ENCODE results near the gene SLC25A6.
"Not testable (repeated sequence)": the region's sequence is repeated elsewhere in the genome, so short reads cannot be mapped to it uniquely, and the experiment has no call there.

Gene SLC25A6

DNA sequence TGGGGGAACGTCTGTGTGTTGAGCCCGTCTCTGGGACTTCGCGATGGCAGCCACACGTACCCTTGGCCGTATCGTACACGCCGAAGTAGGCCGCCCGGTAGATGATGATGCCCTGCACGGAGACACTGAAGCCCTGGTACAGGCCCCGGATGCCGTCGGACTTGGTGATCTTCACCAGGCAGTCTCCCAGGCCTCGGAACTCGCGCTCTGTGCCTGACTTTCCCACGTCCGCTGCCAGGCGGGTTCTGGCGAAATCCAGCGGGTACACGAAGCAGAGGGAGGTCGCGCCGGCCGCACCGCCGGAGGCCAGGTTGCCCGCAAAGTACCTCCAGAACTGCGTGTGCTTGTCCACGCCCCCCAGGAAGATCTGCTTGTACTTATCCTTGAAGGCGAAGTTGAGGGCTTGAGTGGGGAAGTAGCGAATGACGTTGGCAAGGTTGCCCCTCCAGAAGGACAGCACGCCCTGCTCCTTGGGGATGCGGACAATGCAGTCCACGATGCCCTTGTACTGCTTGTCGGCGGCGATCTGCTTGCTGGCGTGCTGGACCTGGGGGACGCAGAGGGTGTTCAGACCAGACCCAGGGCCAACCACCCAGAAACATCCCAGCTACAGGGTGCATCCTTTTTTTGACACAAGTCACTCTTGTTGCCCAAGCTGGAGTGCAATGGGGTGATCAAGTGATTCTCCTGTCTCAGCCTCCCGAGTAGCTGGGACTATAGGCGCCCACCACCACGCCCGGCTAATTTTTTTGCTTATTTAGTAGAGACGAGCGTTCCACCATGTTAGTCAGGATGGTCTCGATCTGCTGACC lies 2.5 kb downstream of the SLC25A6 start:
- no peak for DNase-seq

DNA sequence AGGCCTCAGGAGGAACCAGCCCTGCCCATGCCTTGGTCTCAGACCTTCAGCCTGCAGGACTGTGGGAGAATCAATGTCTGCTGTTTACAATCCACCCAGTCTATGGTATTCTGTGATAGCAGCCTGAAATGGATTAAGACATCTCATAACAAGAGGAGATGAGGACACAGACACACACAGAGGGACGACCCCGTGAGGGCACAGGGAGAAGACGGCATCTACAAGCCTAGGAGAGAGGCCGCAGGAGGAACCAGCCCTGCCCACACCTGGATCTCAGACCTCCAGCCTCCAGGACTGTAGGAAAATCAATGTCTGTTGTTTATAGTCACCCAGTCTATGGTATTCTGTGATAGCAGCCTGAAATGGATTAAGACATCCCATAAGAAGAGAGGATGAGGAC lies 3.3 kb downstream of the SLC25A6 start:
- DNase-seq = no peak

- no peak for DNase-seq
Measured at GRCh38 chrX:1387141-1387776, 4.7 kb downstream of the SLC25A6 start.

GRCh38 chrX:1386338-1387127 lies 5.4 kb downstream of the SLC25A6 start:
- DNase-seq = no peak

DNA sequence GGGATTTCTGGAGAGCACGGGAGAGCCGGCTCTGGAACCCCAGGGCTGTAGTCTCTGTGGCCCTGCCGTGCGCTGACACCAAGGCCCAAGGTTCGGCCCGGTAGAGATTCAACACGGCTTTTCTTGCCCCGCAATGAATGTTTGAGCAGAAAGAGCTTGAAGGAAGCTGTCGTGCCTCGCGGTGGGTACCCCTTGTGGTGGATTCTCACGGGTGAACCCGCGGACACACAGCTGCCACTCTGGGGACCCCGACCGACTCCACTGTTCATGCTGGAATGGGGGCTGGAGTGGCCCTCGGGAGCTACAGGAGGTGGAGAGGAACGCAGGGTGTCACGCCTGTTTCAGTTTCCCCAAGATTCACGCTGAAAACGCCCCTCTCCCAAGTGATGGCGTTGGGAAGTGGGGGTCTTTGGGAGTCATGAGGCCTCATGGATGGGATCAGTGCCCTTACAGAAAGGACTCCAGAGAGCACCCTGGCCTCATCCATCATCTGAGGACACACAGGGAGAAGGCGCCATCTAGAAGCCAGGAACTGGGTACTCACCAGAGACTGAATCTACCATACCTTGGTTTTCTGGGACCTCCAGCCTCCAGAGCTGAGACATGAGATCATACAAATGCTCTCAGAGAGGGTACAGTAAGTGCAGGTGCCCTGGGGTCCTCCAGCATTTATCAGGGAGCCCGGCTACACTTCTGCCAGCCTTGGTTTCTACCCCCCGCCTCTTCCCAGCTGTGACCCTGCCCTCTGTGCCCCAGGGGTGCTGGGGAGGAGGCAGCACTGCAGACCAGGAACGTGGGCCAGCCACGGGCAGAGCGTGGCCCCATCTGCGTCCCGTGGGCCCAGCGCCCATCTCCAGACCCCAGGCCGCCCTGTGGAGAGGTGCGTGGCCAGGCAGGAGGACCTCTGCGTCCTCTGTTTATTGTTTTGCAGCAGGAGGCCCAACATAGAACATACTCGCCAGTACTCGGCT lies 6.4 kb downstream of the SLC25A6 start:
- DNase-seq = no peak

DNA sequence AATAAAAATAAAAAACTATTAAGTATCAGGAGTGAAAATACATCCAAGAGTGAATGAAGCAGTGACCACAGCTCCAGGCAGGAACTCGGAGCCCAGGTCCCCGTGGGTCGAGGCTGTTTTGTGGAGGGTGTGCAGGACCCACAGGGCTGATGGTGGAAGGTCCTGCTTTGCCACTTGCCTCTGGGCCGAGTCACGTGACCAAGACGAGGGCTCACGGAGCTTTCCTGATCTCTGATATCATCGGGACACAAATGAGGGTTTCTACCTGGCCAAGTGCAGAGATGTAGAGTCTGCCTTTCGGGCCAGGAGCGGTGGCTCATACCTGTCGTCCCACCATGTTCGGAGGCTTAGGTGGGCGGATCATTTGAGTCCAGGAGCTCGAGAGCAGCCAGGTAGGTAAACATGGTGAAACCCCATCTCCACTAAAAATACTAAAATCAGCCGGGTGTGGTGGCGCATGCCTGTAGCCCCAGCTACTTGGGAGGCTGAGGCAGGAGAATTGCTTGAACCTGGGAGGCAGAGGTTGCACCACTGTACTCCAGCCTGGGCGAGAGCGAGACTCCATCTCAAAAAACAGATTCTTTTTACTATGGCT lies 7.2 kb downstream of the SLC25A6 start:
- no peak for DNase-seq

DNA sequence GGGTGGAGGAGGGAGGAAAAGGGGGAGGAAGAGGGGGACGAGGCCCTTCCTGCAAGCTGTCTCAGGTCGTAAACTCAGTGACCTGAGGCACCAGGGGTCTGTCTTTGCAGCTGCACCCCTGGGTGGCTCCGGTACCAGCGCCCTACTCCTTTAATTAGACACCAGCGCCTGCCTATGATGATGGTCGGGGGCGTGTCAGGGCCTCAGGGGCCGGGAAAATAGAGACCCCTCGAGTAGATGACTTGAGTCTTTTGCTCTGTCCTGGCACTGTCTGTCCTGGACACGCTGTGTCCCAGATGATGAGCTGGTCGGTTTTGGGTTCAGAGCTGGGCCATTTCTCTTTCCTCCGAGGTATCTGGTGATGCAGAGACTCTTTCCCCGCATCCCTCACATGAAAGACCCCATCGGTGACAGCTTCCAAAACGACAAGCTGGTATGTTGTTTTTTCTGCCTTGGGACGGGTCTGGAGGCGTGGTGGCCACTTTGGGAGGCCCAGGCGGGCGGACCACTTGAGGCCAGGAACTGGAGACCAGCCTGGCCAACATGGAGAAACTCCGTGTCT lies 11.2 kb downstream of the SLC25A6 start:
- no peak for DNase-seq

- DNase-seq = no peak
Measured at GRCh38 chrX:1378306-1378759, 13.6 kb downstream of the SLC25A6 start.

- no peak for DNase-seq
Measured at GRCh38 chrX:1368385-1368698, 23.6 kb downstream of the SLC25A6 start.

DNA sequence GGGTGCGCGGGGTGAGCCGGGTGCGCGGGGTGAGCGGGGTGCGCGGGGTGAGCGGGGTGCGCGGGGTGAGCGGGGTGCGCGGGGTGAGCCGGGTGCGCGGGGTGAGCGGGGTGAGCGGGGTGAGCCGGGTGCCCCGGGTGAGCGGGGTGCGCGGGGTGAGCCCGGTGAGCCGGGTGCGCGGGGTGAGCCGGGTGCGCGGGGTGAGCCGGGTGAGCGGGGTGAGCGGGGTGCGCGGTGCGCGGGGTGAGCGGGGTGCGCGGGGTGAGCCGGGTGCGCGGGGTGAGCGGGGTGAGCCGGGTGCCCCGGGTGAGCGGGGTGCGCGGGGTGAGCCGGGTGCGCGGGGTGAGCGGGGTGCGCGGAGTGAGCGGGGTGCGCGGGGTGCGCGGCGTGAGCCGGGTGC lies 25.6 kb downstream of the SLC25A6 start:
- not testable (repeated sequence) for DNase-seq

DNA sequence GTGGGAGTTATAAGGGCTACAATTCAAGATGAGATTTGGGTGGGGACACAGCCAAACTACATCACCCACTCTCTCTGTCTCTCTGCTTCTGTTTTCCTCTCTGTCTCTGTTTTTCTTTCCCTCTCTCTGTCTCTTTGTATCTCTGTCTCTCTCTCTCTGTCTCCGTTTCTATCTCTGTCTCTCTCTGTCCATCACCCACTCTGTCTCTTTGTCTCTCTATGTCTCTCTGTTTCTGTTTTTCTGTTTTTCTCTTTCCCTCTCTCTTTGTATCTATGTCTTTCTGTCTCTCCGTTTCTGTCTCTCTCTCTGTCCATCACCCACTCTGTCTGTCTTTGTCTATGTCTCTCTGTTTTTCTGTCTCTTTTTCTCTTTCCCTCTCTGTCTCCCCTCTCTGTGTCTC lies 30.0 kb downstream of the SLC25A6 start:
- no peak for DNase-seq

DNA sequence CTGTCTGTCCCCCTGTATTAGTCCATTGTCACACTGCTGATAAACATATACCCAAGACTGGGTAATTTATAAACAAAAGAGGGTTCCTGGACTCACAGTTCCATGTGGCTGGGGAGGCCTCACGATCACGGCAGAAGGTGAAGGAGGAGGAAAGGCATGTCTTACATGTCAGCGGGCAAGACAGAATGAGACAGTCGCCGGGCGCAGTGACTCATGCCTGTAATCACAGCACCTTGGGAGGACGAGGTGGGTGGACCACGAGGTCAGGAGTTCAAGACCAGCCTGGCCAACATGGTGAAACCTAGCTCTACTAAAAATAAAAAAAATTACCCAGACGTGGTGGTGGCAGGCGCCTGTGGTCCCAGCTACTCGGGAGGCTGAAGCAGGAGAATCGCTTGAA lies 30.6 kb downstream of the SLC25A6 start:
- no peak for DNase-seq

DNA sequence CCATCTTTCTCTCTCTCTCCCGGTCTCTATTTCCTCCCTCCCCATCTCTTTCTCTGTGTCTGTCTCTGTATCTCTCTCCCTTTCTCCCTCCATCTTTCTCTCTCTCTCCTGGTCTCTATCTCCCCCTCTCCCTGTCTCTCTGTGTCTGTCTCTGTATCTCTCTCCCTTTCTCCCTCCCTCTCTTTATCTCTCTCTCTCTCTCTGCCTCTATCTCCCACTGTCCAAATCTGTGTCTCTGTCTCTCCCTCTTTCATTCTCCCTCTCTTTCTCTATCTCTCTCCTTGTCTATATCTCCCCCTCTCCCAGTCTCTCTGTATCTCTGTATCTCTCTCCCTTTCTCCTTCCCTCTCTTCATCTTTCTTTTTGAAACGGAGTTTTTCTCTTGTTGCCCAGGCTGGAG lies 31.7 kb downstream of the SLC25A6 start:
- no peak for DNase-seq

DNA sequence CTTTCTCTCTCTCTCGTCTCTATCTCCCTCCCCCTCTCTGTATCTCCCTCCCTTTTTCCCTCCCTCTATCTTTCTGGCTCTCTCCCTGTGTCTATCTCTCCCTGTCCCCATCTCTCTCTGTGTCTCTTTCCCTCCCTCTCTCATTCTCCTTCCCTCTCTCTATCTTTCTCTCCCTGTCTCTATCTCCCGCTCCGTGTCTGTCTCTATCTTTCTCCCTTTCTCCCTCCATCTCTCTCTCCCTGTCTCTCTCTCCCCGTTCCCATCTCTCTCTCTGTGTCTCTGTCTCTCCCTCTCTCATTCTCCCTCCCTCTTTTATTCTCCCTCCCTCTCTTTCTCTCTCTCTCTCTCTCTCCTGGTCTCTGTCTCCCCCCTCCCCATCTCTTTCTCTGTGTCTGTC lies 32.4 kb downstream of the SLC25A6 start:
- DNase-seq = no peak

- no peak for DNase-seq
Measured at GRCh38 chrX:1358793-1359476, 33.0 kb downstream of the SLC25A6 start.

DNA sequence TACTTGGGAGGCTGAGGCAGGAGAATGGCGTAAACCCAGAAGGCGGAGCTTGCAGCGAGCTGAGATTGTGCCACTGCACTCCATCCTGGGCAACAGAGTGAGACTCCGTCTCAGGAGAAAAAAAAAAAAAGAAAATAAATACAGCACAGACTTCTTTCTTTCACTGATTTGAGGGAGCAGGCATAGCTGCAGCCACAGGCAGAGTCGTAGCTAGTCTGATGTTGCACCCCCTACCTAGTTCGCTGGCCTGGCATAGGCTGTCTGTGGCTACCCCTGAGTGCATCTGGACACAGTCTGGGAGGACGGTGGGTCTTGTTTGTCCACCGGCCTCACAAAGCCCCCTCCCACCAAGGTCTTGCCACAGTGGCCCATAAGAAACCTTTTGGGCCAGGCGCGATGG lies 33.9 kb downstream of the SLC25A6 start:
- no peak for DNase-seq

- no peak for DNase-seq
Measured at GRCh38 chrX:1355131-1356046, 36.5 kb downstream of the SLC25A6 start.

GRCh38 chrX:1354036-1355019 lies 37.6 kb downstream of the SLC25A6 start:
- DNase-seq = no peak

Measured in DMS79 treated with DMSO at 0.1 percent for 48 hours (cell line).